A549 (cell line): Measurements from ENCODE around the gene JAML.
A peak's percentile ranks its signal among the peaks of the same experiment; 100 is the strongest.

Experiments
- CEBPB ChIP-seq, 2 experiments: fragments of >200 bp in 1 of 2; sonication (Bioruptor Twin) in 1 of 2; formaldehyde crosslinking in 1 of 2; IDR thresholded peaks; 2 replicates each; pipeline ENCODE4 v1.6.1; 2012 to 2016
- CTCF ChIP-seq: fragments of >200 bp; sonication (Bioruptor Twin); formaldehyde crosslinking; IDR thresholded peaks from 3 replicates; pipeline ENCODE4 v1.5.1; 2016
- ESRRA ChIP-seq: fragments of 150-350 bp; IDR thresholded peaks from 2 replicates; pipeline ENCODE4 v1.6.1; 2014; ENCODE audit warnings: mild to moderate bottlenecking, low read length, borderline replicate concordance
- HMGXB4 ChIP-seq: fragments of 250-450 bp; sonication (Bioruptor Pico); IDR thresholded peaks from 2 replicates; pipeline ENCODE4 v1.5.0; 2021; ENCODE audit warnings: mild to moderate bottlenecking, moderate library complexity, borderline replicate concordance
- KDM5A ChIP-seq: fragments of 200-600 bp; sonication (generic); IDR thresholded peaks from 2 replicates; pipeline ENCODE4 v1.6.1; 2016; ENCODE audit warnings: antibody characterized with exemption, mild to moderate bottlenecking
- PHF8 ChIP-seq: fragments of 200-600 bp; sonication (generic); IDR thresholded peaks from 2 replicates; pipeline ENCODE4 v1.6.1; 2016; ENCODE audit warnings: low read depth, mild to moderate bottlenecking, antibody characterized with exemption, moderate library complexity, borderline replicate concordance
- POLR2A ChIP-seq: IDR thresholded peaks from 2 replicates; pipeline ENCODE4 v1.6.1; 2012; ENCODE audit warnings: mild to moderate bottlenecking, low read length
- RCOR1 ChIP-seq: fragments of 150-350 bp; IDR thresholded peaks from 2 replicates; pipeline ENCODE4 v1.6.1; 2014; ENCODE audit warnings: antibody characterized with exemption, low read length, low read depth
- SMC3 ChIP-seq: fragments of >200 bp; sonication (Bioruptor Twin); formaldehyde crosslinking; IDR thresholded peaks from 3 replicates; pipeline ENCODE4 v1.6.1; 2018; ENCODE audit warnings: inconsistent platforms
- ZFP36 ChIP-seq: fragments of 450-650 bp; IDR thresholded peaks from 2 replicates; pipeline ENCODE4 v1.6.1; 2014; ENCODE audit warnings: borderline replicate concordance; ENCODE audit not compliant: partially characterized antibody
- TF ChIP-seq, protein P1 (sequence below): fragments of 250-450 bp; sonication (Bioruptor Pico); IDR thresholded peaks from 2 replicates; pipeline ENCODE4 v1.5.0; 2020; ENCODE audit warnings: low read depth, mild to moderate bottlenecking, moderate library complexity

- TF ChIP-seq ESRRA: no peak
- peak; percentile 71 for TF ChIP-seq CTCF
- TF ChIP-seq CEBPB (IDR thresholded peaks at IDR 0.05): no peak
- no peak for TF ChIP-seq PHF8
- peak; percentile 86 for TF ChIP-seq SMC3
- TF ChIP-seq, protein P1, sequence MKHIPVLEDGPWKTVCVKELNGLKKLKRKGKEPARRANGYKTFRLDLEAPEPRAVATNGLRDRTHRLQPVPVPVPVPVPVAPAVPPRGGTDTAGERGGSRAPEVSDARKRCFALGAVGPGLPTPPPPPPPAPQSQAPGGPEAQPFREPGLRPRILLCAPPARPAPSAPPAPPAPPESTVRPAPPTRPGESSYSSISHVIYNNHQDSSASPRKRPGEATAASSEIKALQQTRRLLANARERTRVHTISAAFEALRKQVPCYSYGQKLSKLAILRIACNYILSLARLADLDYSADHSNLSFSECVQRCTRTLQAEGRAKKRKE: no peak
- TF ChIP-seq KDM5A: no peak
- TF ChIP-seq POLR2A: no peak
- TF ChIP-seq ZFP36: no peak
- TF ChIP-seq RCOR1: no peak
- no peak for TF ChIP-seq HMGXB4 (CRISPR knock-in tag)
These were observed 79.3 kb downstream of the JAML start for GRCh38 chr11:118145285-118146227.
